ENCODE results near the gene CCDC50. TPM values are rescaled to one million over a fixed set of nuclear protein-coding genes. Genes with fewer than 3 reads are reported as not detected.

Gene CCDC50
- total RNA-seq, 1 experiment from 2014 or later, result 106 TPM

GRCh38 chr3:191345334-191345733 is 16.1 kb downstream of the CCDC50 start:
- no peak for DNase-seq
- Histone ChIP-seq H3K4me2 (no peak overlapping the region), H3K27me3 (ENCODE audit: insufficient read depth, low read depth) (no peaks in the 10 kb centered on the region), H3K36me3 (ENCODE audit: low read depth) (no peaks in the 10 kb centered on the region), H3K4me3 (no peak overlapping the region), H3K9me3 (ENCODE audit: insufficient read depth, low read depth) (no peaks in the 10 kb centered on the region), H3K79me2 (ENCODE audit: low read depth) (peaks cover 97% of the 10 kb centered on the region), H4K20me1 (ENCODE audit: insufficient read depth) (no peaks in the 10 kb centered on the region), H3K9me2 (ENCODE audit: insufficient read depth) (no peaks in the 10 kb centered on the region), H3F3A (ENCODE audit: insufficient read depth, low read depth) (no peaks in the 10 kb centered on the region), H3K4me1 (replicated peaks; ENCODE audit: insufficient read depth) (no peaks in the 10 kb centered on the region), H3K27ac (no peak overlapping the region), H2AFZ (no peak overlapping the region)
- ChIA-PET CTCF (no interaction called here), POLR2A (ENCODE audit: unreplicated experiment) (no interaction called here)
- BruUV-seq (replicated peaks), result no TSS peak
- intact Hi-C loops (cut with micrococcal nuclease; ENCODE audit: unreplicated experiment), result no loop called here
- no peak for TF ChIP-seq EZH2 (IDR thresholded peaks at IDR 0.05; ENCODE audit: low read depth)
- TF ChIP-seq CTCF (conservative IDR thresholded peaks at IDR 0.05), result no peak

GRCh38 chr3:191347228-191347627 is 18.0 kb downstream of the CCDC50 start:
- peaks cover 6% of the 10 kb centered on the region; the same call in 1 of the 2 replicates for H3K4me1 ChIP-seq (replicated peaks; ENCODE audit: insufficient read depth)
- H3K4me3 ChIP-seq, result no peak overlapping the region
- no peak overlapping the region for H3K4me2 ChIP-seq
- ChIA-PET CTCF (interaction anchor here (0.7 kb wide), 1 partner anchor 785 kb away, joined by 3 read pairs; no protein-coding TSS in a partner anchor), POLR2A (ENCODE audit: unreplicated experiment) (no interaction called here)
- no peak overlapping the region for H2AFZ ChIP-seq
- peaks cover 96% of the 10 kb centered on the region for H3K79me2 ChIP-seq (ENCODE audit: low read depth)
- no peaks in the 10 kb centered on the region for H4K20me1 ChIP-seq (ENCODE audit: insufficient read depth)
- no peaks in the 10 kb centered on the region for H3K36me3 ChIP-seq (ENCODE audit: low read depth)
- H3K27ac ChIP-seq, result no peak overlapping the region
- intact Hi-C loops (cut with micrococcal nuclease; ENCODE audit: unreplicated experiment), result no loop called here
- no peaks in the 10 kb centered on the region for H3K9me3 ChIP-seq (ENCODE audit: insufficient read depth, low read depth)
- no TSS peak for BruUV-seq (replicated peaks)
- no peak for DNase-seq
- no peaks in the 10 kb centered on the region for H3K27me3 ChIP-seq (ENCODE audit: insufficient read depth, low read depth)
- 0 out of 2 replicates have a peak, but pooled peaks cover 3% of the 10 kb centered on the region for H3F3A ChIP-seq (ENCODE audit: insufficient read depth, low read depth)
- no peaks in the 10 kb centered on the region for H3K9me2 ChIP-seq (ENCODE audit: insufficient read depth)
- no peak for TF ChIP-seq CTCF (conservative IDR thresholded peaks at IDR 0.05)
- TF ChIP-seq EZH2 (IDR thresholded peaks at IDR 0.05; ENCODE audit: low read depth), result no peak

- H3K9me3 ChIP-seq (ENCODE audit: insufficient read depth, low read depth), result no peaks in the 10 kb centered on the region
- no peak overlapping the region for H3K27ac ChIP-seq
- H3K4me1 ChIP-seq (replicated peaks; ENCODE audit: insufficient read depth), result peaks cover 8% of the 10 kb centered on the region; the same call in 1 of the 2 replicates
- DNase-seq, result no peak
- H3K4me2 ChIP-seq, result no peak overlapping the region
- intact Hi-C loops (cut with micrococcal nuclease; ENCODE audit: unreplicated experiment), result no loop called here
- H2AFZ ChIP-seq, result no peak overlapping the region
- POLR2A ChIA-PET (ENCODE audit: unreplicated experiment), result no interaction called here
- CTCF ChIA-PET, result interaction anchor here (0.7 kb wide), 1 partner anchor 786 kb away, joined by 3 read pairs; no protein-coding TSS in a partner anchor
- no peaks in the 10 kb centered on the region for H4K20me1 ChIP-seq (ENCODE audit: insufficient read depth)
- peaks cover 97% of the 10 kb centered on the region for H3K79me2 ChIP-seq (ENCODE audit: low read depth)
- H3F3A ChIP-seq (ENCODE audit: insufficient read depth, low read depth), result 0 out of 2 replicates have a peak, but pooled peaks cover 3% of the 10 kb centered on the region
- TF ChIP-seq CTCF (conservative IDR thresholded peaks at IDR 0.05) (no peak), EZH2 (IDR thresholded peaks at IDR 0.05; ENCODE audit: low read depth) (no peak)
- no TSS peak for BruUV-seq (replicated peaks)
- no peaks in the 10 kb centered on the region for H3K9me2 ChIP-seq (ENCODE audit: insufficient read depth)
- no peaks in the 10 kb centered on the region for H3K27me3 ChIP-seq (ENCODE audit: insufficient read depth, low read depth)
- no peak overlapping the region for H3K4me3 ChIP-seq
- H3K36me3 ChIP-seq (ENCODE audit: low read depth), result no peaks in the 10 kb centered on the region
Measured at GRCh38 chr3:191348098-191348497, 18.9 kb downstream of the CCDC50 start.

All from PC-9 (cell line).